ENCODE measurements around the gene AKR7A3.

Gene AKR7A3

DNA sequence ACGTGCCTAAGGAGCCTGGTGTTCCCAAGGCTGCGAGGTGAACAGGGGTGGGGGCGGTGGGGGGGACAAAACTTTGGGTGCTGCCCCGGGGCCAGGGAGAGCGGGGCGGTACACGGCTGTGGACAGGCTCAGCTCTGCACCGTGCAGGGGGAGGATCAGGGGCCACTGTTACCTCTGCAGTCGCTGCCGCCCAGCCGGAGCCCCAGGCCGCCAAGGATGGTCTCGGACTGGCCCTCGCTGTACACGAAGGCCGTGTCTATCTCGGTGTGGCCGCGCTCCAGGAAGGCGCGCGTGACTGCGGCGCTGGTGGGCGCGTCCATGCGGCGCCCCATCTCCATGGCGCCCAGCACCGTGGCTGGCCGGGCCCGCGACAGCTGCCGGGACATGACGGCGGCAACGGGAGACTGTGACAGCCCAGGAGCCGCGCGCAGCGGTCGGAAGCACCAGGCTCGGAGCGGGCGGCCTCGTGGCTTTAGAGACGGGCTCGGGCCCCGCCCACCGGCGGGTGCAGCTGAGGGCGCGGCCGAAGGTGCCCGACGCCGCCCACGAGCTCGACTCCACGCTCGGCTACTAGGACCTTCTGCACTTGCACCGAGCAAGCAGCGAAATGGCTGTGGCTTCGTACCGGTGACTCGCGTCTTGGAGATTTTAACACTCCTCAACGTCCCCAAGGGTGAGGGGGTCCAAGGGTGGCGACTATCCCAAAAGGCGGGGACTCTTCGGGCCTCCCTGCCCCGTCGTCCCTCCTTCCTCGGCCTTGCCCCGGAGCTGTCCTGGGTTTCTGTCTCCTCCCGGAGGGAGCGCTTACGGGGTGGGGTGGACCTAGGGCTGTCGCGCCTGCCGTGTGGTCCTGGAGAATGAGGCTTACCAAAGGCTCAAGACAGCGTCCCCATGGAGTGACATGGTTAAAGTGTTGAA, at the start of gene AKR7A3:
TSS of gene AKR7A3 (minus strand) at position 447 of the 918 bp plus-strand sequence. CDS start at position 386, 61 bp downstream.
- DNase-seq (ENCODE audit: low spot score): peak; percentile 72

DNA sequence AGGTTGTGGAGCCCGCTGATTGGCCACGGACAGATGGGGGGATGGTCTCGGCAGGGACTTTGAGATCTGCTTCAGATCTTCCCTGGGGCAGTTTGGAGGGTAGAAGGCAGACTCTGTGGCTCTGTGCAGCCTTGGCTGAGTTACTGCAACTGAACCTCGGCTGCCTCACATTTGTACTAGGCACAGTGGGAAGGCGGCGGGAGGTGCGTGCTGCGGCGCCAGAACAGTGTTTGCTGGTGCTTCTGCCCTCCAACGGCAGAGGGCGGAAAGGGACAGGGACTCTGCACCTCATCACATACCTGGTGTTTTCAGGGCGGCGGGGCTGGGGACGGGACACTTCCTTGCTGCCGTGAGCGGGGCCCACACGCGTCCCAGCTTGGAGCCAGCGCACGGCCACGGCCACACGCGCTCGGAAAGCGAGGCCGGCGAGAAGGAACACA, 49.8 kb upstream of the AKR7A3 start:
- TF ChIP-seq, protein P1, sequence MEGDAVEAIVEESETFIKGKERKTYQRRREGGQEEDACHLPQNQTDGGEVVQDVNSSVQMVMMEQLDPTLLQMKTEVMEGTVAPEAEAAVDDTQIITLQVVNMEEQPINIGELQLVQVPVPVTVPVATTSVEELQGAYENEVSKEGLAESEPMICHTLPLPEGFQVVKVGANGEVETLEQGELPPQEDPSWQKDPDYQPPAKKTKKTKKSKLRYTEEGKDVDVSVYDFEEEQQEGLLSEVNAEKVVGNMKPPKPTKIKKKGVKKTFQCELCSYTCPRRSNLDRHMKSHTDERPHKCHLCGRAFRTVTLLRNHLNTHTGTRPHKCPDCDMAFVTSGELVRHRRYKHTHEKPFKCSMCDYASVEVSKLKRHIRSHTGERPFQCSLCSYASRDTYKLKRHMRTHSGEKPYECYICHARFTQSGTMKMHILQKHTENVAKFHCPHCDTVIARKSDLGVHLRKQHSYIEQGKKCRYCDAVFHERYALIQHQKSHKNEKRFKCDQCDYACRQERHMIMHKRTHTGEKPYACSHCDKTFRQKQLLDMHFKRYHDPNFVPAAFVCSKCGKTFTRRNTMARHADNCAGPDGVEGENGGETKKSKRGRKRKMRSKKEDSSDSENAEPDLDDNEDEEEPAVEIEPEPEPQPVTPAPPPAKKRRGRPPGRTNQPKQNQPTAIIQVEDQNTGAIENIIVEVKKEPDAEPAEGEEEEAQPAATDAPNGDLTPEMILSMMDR (IDR thresholded peaks at IDR 0.05; ENCODE audit: extremely low read depth, missing control alignments): no peak
- DNase-seq (ENCODE audit: low spot score): no peak

DNA sequence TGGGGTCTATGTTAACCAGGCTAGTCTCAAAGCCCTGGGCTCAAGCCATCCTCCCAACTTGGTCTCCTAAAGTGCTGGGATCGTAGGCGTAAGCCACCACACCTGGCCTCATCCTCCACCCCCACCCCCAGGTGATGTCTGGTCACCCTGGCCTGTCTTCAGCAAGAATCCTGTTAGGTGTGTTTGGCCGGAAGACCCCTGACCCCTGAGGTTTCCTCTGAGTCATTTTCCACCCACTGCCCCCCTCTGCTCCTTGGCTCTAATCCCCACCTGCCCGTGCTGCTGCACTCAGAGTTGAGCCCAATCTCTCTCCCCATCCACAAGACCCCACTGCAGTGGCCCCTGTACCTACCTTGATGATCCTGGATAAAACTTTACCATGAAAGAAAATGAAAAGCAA, 48.7 kb upstream of the AKR7A3 start:
- TF ChIP-seq, protein P1 (IDR thresholded peaks at IDR 0.05; ENCODE audit: extremely low read depth, missing control alignments): no peak

DNA sequence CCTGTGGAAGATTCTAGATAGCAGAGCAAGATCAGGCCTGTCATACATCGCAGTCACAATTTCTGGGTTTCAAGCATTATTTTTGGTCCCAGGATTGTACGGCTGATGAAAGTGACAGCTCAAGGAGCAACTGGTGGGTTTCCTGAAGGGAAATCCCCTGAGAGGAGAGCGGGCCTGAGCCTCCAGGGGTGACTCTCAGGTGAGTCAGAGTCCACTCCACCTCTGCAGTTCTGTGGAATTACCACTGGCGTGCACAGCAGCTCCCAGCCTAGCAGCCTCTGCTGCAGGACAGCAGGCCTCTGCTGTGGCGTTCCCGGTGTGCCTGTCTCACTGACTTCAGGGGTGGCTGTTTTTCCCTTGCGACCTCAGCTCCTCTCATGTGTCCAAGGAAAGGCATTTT, 48.0 kb upstream of the AKR7A3 start:
- TF ChIP-seq, protein P1 (IDR thresholded peaks at IDR 0.05; ENCODE audit: extremely low read depth, missing control alignments): no peak
- no peak for DNase-seq (ENCODE audit: low spot score)

More for the DNA sequence above, 48.7 kb upstream of the AKR7A3 start:
- DNase-seq (ENCODE audit: low spot score): no peak

DNA sequence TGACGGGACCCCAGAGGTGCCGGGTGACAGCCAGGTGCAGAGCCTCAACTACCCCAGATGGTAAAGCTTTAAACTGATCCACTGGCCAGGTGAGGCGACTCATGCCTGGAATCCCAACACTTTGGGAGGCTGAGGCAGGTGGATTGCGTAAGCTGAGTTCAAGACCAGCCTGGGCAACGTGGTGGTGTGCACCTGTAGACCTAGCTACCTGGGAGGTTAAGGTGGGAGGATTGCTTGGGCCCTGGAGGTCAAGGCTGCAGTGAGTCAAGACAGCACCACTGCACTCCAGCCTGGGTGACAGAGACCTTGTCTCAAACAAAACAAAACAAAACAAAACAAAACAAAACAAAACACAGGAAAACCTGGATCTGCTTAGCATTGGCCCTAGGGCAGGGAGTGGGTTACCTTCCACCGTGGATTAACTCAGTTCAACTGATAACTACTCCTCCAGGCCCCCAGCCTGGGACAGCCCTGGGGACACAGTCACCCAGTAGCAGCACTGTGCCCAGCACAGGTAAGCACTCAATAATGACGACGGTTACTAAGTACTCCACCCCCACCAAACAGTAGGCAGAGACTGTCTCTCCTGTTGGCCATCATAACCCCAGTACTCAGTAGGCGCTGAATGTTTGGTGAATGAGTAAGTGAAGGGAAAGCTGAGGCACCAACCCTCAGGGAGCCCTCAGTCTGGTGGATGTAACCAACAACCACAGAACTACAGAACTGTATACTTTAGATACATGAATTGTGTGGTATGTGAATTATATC, 45.2 kb upstream of the AKR7A3 start:
- no peak for DNase-seq (ENCODE audit: low spot score)
- TF ChIP-seq, protein P1 (IDR thresholded peaks at IDR 0.05; ENCODE audit: extremely low read depth, missing control alignments): no peak

DNA sequence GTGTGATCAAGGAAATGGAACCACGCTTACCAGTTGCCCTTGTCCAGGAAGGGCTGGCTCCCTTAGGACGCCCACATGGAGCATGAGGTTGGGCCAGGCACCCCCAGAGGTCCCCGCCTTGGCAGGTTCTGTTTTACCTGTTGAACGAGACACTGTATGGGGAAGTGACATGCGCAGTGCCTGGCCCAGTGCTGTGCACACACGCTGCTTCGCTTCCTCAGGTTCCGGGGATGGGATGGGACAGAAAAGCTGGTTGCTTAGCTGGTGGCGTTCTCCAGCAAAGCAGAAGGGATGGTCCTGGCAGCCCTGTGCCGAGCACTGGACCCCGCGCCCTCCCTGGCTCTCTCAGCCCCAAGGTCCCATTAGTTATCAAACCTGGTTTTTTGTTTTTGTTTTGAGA, 44.3 kb upstream of the AKR7A3 start:
- DNase-seq (ENCODE audit: low spot score): no peak

DNA sequence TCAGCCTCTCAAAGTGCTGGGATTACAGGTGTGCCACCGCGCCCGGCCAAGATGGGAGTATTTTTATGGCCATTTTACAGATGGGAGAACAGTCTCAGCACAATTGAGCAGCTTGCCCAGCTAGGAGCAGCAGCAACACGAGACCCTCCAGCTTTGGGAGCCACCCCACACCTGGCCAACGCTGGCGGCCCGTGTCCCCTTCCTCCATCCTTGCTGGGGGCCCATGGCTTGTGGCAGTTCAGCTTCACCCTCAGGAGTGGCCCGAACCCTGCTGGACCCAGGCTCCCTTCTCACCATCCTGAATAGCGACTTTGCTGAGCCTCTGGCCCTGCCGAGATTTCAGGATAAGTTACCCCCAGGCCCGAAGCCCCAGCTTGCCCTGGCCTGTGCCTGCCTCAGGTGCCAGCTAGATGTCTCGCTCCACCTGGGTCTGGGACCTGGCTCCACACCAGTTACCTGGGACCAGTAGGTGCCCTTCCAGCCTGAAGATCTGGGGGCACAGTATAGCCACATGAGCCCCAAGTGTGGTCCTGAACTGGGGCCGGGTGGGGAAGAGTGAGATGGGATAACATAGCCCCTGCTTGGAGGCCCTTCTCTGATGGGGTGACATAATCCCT, 42.8 kb upstream of the AKR7A3 start:
- no peak for DNase-seq (ENCODE audit: low spot score)
- TF ChIP-seq, protein P1 (IDR thresholded peaks at IDR 0.05; ENCODE audit: extremely low read depth, missing control alignments): no peak

More for the DNA sequence above, 44.3 kb upstream of the AKR7A3 start:
- TF ChIP-seq, protein P1 (IDR thresholded peaks at IDR 0.05; ENCODE audit: extremely low read depth, missing control alignments): no peak
